ENCODE data around the gene TRA2B. TPM values are rescaled to one million over a fixed set of nuclear protein-coding genes. Genes with fewer than 3 reads are reported as not detected.
A peak's percentile ranks its signal among the peaks of the same experiment; 100 is the strongest.

The TRA2B gene
- total RNA-seq, result 100 to 1,000 TPM; 289 to 291 TPM

- DNase-seq, result peak; percentile 98
- Mint-ChIP-seq H3K36me3 (peaks cover 54% of the 10 kb centered on the region), H3K4me1 (peaks cover 16% of the 10 kb centered on the region), H3K27me3 (peaks cover 5% of the 10 kb centered on the region), H3K9me3 (peaks cover 4% of the 10 kb centered on the region), H3K4me3 (peak within 1 kb of the TSS; percentile 99), H3K27ac (peak within 1 kb of the TSS; percentile 100)
Observed at GRCh38 chr3:185937689-185938374, at the start of gene TRA2B. Gene TRA2B, minus strand, starts transcription at chr3:185938014. Its CDS starts 154 bp downstream, at chr3:185937860.

GRCh38 chr3:185986198-185986777 lies 48.5 kb upstream of the TRA2B start:
- DNase-seq, result no peak
- H3K4me3 Mint-ChIP-seq, result no peak overlapping the region
- no peaks in the 10 kb centered on the region for H3K4me1 Mint-ChIP-seq
- H3K27me3 Mint-ChIP-seq, result peaks cover 19% of the 10 kb centered on the region
- H3K36me3 Mint-ChIP-seq, result no peaks in the 10 kb centered on the region
- H3K9me3 Mint-ChIP-seq, result no peaks in the 10 kb centered on the region
- no peak overlapping the region for H3K27ac Mint-ChIP-seq

DNA sequence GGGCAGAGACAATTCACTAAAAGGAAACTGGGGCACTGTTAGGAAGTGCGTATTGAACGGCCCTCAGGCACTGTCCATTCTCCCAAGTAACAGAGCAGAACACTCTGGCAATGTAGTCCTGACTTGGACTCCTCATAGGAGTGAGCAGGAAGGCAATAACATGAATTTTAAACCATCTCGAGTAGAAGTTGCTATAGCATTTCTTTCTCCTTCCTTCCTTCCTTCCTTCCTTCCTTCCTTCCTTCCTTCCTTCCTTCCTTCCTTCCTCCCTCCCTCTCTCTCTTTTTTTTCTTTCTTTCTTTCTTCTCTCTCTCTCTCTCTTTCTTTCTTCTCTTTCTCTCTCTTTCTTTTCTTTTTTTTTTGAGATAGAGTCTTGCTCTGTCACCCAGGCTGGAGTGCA lies 46.4 kb upstream of the TRA2B start:
- Mint-ChIP-seq H3K27ac (no peak overlapping the region), H3K36me3 (no peaks in the 10 kb centered on the region), H3K27me3 (peaks cover 23% of the 10 kb centered on the region), H3K9me3 (no peaks in the 10 kb centered on the region), H3K4me1 (no peaks in the 10 kb centered on the region), H3K4me3 (no peak overlapping the region)
- DNase-seq, result no peak

DNA sequence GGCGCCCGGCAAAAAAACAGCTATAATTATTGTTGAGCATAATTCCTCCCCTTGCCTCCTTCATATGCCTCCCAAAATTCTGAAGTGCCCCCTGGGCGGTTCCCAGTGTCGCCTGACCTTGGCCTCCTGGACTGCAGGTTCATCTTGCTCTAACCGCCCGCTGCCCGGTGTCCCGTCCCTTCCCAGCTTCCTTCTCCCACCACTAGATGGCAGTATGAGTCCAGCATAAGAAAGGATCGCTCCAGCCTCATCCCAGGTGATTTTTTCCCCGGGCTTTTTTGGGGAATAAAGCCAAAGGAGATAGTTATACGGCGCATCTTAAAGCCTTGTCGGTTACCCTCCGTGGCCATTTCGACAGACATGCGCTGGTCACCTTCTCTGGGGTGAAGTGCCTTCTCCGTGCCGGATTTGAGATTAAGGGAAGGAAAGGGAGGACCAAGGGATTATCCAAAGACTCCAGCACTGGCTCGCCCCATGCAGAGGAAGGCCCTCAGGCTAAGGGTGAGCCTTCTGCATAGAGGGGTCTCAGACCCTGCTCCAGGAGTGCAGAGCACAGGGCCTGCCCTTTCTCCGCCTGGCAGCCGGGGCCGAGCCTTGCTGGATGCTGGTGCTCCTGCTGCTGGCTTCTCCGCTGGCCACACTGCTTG lies 45.8 kb upstream of the TRA2B start:
- H3K4me3 Mint-ChIP-seq, result no peak overlapping the region
- H3K27ac Mint-ChIP-seq, result no peak overlapping the region

DNA sequence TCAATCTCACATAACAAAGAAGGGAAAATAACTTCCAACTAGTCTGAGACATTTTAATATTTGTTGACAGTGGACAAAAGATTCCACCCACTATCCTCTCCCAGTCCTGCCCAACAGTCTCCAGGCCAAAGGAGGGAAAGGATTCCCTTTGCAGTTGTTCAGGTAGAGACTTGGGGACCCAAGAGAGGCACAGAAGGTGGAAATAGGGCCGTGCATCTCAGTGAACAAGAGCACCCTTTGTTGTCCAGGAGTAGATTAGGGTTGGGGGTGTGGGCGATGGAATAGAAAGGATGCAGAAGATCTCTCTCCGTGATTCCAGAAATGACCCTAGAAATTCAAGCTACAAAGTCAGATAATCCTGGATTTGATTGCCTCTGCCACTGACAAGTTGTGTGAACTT lies 44.8 kb upstream of the TRA2B start:
- no peak for DNase-seq
- Mint-ChIP-seq H3K4me3 (no peak overlapping the region), H3K27me3 (peaks cover 26% of the 10 kb centered on the region), H3K27ac (no peak overlapping the region), H3K4me1 (peaks cover under 1% of the 10 kb centered on the region), H3K9me3 (no peaks in the 10 kb centered on the region), H3K36me3 (no peaks in the 10 kb centered on the region)

More for the DNA sequence above, 45.8 kb upstream of the TRA2B start:
- H3K36me3 Mint-ChIP-seq, result no peaks in the 10 kb centered on the region
- peaks cover 26% of the 10 kb centered on the region for H3K27me3 Mint-ChIP-seq
- no peaks in the 10 kb centered on the region for H3K4me1 Mint-ChIP-seq
- no peaks in the 10 kb centered on the region for H3K9me3 Mint-ChIP-seq
- peak; percentile 48 for DNase-seq

- no peak overlapping the region for H3K4me3 Mint-ChIP-seq
- no peaks in the 10 kb centered on the region for H3K9me3 Mint-ChIP-seq
- H3K4me1 Mint-ChIP-seq, result peaks cover 9% of the 10 kb centered on the region
- H3K36me3 Mint-ChIP-seq, result no peaks in the 10 kb centered on the region
- peaks cover 26% of the 10 kb centered on the region for H3K27me3 Mint-ChIP-seq
- no peak overlapping the region for H3K27ac Mint-ChIP-seq
- no peak for DNase-seq
Observed at GRCh38 chr3:185981621-185982020, 43.8 kb upstream of the TRA2B start.

- peaks cover 14% of the 10 kb centered on the region for H3K4me1 Mint-ChIP-seq
- H3K27me3 Mint-ChIP-seq, result peaks cover 34% of the 10 kb centered on the region
- no peak overlapping the region for H3K4me3 Mint-ChIP-seq
- no peaks in the 10 kb centered on the region for H3K9me3 Mint-ChIP-seq
- H3K36me3 Mint-ChIP-seq, result no peaks in the 10 kb centered on the region
- no peak overlapping the region for H3K27ac Mint-ChIP-seq
- no peak for DNase-seq
Observed at GRCh38 chr3:185979721-185980121, 41.9 kb upstream of the TRA2B start.

DNA sequence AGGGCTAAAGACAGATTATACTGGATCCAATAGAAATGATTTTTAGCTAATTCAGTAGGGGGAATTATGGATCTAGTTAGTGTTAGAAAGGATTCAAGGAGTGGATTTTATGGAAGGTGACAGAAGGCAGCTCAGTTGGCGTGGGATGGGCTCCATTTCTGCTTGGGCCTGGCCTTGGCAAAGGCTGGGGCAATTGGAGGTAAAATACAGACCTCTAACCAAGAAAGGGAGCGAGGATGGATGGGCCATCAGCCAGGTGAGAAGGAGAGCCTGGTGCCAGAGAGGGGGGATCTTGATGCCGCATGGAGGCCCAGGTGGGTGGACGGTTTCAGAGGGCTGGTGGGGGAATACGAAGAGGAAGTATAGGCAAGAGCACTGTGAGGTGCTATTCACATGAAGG lies 40.7 kb upstream of the TRA2B start:
- Mint-ChIP-seq H3K4me3 (no peak overlapping the region), H3K27me3 (peaks cover 26% of the 10 kb centered on the region), H3K4me1 (peaks cover 14% of the 10 kb centered on the region), H3K27ac (no peak overlapping the region), H3K9me3 (no peaks in the 10 kb centered on the region), H3K36me3 (no peaks in the 10 kb centered on the region)
- no peak for DNase-seq

DNA sequence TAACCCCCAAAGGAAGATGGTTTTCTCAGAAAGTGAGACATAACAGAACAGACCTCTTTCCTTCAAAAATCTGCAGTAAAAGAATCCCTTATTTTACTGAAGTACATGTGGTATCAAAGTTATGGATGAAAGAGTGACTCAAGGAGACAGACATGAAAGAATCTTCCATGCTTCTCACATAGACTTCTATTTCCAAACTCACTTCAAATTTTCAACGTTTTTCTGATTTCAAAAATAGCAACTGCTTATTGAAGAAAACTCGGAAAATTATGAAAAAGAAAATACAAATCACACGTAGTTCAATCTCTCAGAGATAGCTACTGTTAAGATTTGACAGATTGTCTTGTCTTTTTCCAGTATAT lies 39.8 kb upstream of the TRA2B start:
- Mint-ChIP-seq H3K9me3 (no peaks in the 10 kb centered on the region), H3K4me3 (no peak overlapping the region), H3K4me1 (peaks cover 14% of the 10 kb centered on the region), H3K27me3 (peaks cover 19% of the 10 kb centered on the region), H3K36me3 (no peaks in the 10 kb centered on the region), H3K27ac (no peak overlapping the region)
- no peak for DNase-seq

DNA sequence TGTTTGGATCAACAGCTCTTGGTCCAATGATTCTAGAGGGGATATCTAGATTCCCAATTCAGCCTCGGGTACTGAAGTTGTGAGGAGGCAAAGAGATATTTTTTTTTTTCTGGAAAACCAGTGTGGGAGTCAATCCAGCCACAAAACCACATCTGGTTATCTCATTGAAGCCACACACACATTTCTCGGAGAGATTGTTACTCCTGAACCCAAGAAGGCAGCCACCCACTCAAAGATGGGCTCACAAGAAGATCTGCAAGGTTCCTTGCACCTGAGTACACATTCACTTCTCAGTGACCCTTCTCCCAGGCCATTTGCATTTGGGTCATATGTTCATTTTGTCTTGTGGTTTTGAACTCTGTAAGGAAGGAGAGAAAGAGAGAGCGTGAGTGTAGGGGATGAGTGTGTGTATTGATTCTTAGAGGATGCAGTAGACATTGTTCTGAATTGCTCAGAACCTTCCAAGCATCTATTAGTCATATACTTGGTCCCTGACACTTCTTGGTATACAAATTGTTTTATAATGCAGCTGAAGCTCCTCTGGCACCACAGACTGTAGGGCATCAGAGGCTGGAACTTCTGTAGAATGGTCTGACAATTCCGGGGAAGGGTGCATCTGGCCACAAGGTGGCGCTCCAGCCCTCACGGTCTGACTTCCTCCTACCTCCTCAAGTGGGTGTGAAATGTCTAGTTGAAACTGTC lies 39.3 kb upstream of the TRA2B start:
- Mint-ChIP-seq H3K36me3 (no peaks in the 10 kb centered on the region), H3K27ac (no peak overlapping the region), H3K4me3 (no peak overlapping the region), H3K27me3 (peaks cover 15% of the 10 kb centered on the region), H3K4me1 (peaks cover 14% of the 10 kb centered on the region), H3K9me3 (no peaks in the 10 kb centered on the region)
- DNase-seq, result peak; percentile 80

- DNase-seq, result no peak
- Mint-ChIP-seq H3K36me3 (no peaks in the 10 kb centered on the region), H3K4me1 (peaks cover 14% of the 10 kb centered on the region), H3K4me3 (no peak overlapping the region), H3K27me3 (peaks cover 15% of the 10 kb centered on the region), H3K27ac (no peak overlapping the region), H3K9me3 (no peaks in the 10 kb centered on the region)
Observed at GRCh38 chr3:185976100-185976499, 38.3 kb upstream of the TRA2B start.

DNA sequence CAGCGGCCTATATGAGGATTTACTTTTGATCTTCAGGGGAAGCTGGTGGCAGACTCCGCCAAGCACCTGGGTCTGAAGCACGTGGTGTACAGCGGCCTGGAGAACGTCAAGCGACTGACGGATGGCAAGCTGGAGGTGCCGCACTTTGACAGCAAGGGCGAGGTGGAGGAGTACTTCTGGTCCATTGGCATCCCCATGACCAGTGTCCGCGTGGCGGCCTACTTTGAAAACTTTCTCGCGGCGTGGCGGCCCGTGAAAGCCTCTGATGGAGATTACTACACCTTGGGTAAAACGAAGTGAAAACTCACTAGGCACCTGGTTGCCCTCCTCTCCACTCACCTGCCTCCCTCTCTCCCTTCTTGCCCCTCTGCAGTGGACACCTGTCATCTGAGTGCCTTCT lies 33.8 kb upstream of the TRA2B start:
- DNase-seq, result no peak
- Mint-ChIP-seq H3K27ac (no peak overlapping the region), H3K36me3 (no peaks in the 10 kb centered on the region), H3K4me1 (peaks cover 5% of the 10 kb centered on the region), H3K9me3 (no peaks in the 10 kb centered on the region), H3K27me3 (peaks cover 8% of the 10 kb centered on the region), H3K4me3 (no peak overlapping the region)

DNA sequence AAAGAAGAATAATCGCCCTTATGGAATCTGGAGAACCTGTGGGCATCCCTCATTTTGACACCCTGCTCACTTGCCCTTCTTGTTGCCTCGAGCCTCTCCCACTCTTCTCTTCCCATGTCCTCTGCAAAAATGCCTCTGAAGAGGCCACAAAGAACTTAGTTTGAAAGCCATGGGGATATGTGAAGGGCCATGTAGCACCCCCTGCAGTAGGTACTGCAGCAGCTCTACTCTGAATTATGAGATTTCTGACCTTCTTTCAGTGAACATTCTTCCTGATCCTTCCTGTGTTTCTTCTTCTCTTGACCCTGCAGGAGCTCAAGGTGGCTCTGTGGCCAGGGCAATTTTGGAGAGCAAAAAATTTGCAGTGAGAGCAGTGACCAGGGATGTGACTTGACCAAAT lies 30.4 kb upstream of the TRA2B start:
- H3K27ac Mint-ChIP-seq, result no peak overlapping the region
- no peak for DNase-seq
- no peaks in the 10 kb centered on the region for H3K9me3 Mint-ChIP-seq
- H3K27me3 Mint-ChIP-seq, result no peaks in the 10 kb centered on the region
- no peak overlapping the region for H3K4me3 Mint-ChIP-seq
- no peaks in the 10 kb centered on the region for H3K36me3 Mint-ChIP-seq
- no peaks in the 10 kb centered on the region for H3K4me1 Mint-ChIP-seq

DNA sequence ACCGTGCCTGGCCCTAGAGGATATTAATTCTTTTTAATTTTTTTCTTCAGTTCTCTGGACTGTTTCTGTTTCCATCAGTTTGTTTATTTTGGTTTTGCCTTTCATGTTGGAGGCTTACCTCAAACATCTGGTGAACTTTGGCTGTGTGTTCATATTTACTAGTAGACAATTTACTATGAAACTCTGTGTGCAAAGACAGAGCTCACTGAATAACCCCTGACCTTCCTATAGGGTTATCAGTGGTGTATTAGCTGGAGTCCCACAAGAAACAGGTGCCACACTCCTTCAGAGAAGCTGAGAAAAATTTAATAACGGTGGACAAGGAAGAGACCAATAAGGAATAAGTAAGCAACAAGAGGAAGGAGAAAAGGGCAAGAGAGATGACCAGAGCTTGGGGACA lies 28.8 kb upstream of the TRA2B start:
- Mint-ChIP-seq H3K27me3 (no peaks in the 10 kb centered on the region), H3K4me1 (no peaks in the 10 kb centered on the region), H3K9me3 (no peaks in the 10 kb centered on the region), H3K27ac (no peak overlapping the region), H3K36me3 (no peaks in the 10 kb centered on the region), H3K4me3 (no peak overlapping the region)
- no peak for DNase-seq

- H3K4me1 Mint-ChIP-seq, result no peaks in the 10 kb centered on the region
- H3K9me3 Mint-ChIP-seq, result no peaks in the 10 kb centered on the region
- no peaks in the 10 kb centered on the region for H3K27me3 Mint-ChIP-seq
- no peak for DNase-seq
- H3K36me3 Mint-ChIP-seq, result no peaks in the 10 kb centered on the region
- H3K4me3 Mint-ChIP-seq, result no peak overlapping the region
- H3K27ac Mint-ChIP-seq, result no peak overlapping the region
Observed at GRCh38 chr3:185965496-185965895, 27.7 kb upstream of the TRA2B start.
